Lower leg skin (tissue), 3 donors: Measurements from ENCODE around the gene ZNF333.

ENCODE experiments used
- CTCF ChIP-seq, 3 donors: fragments of 450-650 bp; IDR thresholded peaks; one replicate each; pipeline ENCODE4 v1.5.1; 2016; ENCODE audit warnings: antibody characterized with exemption in 3 of 3, mild to moderate bottlenecking in 3 of 3, moderate library complexity in 2 of 3
- POLR2A ChIP-seq, 2 donors: fragments of 450-650 bp; IDR thresholded peaks; one replicate each; pipeline ENCODE4 v1.6.1; 2016 to 2017; ENCODE audit warnings: antibody characterized with exemption in 2 of 2, mild to moderate bottlenecking in 1 of 2, moderate library complexity in 1 of 2

GRCh38 chr19:14661372-14661924, 28.4 kb upstream of the ZNF333 start:
- TF ChIP-seq CTCF (IDR thresholded peaks at IDR 0.05) (no peak), POLR2A (IDR thresholded peaks at IDR 0.05) (no peak)
